HL-60/S4 treated with retinoic acid at 250 ng/mL for 4 days and 3 days (cell line): ENCODE data around the gene PIK3C2B.
"Not testable (repeated sequence)": the region's sequence is repeated elsewhere in the genome, so short reads cannot be mapped to it uniquely, and the experiment has no call there.

Source experiments
- in situ Hi-C: fragments of 300-500 bp; cut with MboI; formaldehyde crosslinking; loops from 2 replicates; pipeline ENCODE4 v1.7.0; 2022; ENCODE audit warnings: low sequenced_read_pairs

PIK3C2B gene

DNA sequence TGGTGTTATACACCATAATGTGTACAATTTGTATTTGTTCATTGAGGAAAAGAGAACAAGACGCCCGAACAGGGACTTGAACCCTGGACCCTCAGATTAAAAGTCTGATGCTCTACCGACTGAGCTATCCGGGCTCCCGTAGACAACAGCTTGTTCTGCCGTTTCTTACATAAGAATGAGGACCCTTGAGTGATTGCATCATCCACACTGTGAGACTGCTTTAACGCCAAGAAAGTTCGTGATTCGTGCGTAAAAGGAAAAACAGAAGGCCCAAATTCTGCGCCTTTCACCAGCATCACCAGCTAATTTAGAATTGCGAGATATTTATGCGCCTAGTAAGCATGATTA, 12.3 kb upstream of the PIK3C2B start:
- in situ Hi-C loops, result no loop called here

- in situ Hi-C loops, result no loop called here
Observed at GRCh38 chr1:204506201-204506968, 11.8 kb upstream of the PIK3C2B start.

- in situ Hi-C loops, result no loop called here
Observed at GRCh38 chr1:204505674-204506200, 11.1 kb upstream of the PIK3C2B start.

GRCh38 chr1:204503913-204504519, 9.4 kb upstream of the PIK3C2B start:
- in situ Hi-C loops, result loop anchor here (5.0 kb wide), 1 partner anchor 72 kb away; no protein-coding TSS in a partner anchor

GRCh38 chr1:204503122-204503912, 8.7 kb upstream of the PIK3C2B start:
- in situ Hi-C loops, result loop anchor here (5.0 kb wide), 1 partner anchor 71 kb away; no protein-coding TSS in a partner anchor

- in situ Hi-C loops, result loop anchor here (5.0 kb wide), 1 partner anchor 70 kb away; no protein-coding TSS in a partner anchor
Observed at GRCh38 chr1:204502241-204502640, 7.6 kb upstream of the PIK3C2B start.

DNA sequence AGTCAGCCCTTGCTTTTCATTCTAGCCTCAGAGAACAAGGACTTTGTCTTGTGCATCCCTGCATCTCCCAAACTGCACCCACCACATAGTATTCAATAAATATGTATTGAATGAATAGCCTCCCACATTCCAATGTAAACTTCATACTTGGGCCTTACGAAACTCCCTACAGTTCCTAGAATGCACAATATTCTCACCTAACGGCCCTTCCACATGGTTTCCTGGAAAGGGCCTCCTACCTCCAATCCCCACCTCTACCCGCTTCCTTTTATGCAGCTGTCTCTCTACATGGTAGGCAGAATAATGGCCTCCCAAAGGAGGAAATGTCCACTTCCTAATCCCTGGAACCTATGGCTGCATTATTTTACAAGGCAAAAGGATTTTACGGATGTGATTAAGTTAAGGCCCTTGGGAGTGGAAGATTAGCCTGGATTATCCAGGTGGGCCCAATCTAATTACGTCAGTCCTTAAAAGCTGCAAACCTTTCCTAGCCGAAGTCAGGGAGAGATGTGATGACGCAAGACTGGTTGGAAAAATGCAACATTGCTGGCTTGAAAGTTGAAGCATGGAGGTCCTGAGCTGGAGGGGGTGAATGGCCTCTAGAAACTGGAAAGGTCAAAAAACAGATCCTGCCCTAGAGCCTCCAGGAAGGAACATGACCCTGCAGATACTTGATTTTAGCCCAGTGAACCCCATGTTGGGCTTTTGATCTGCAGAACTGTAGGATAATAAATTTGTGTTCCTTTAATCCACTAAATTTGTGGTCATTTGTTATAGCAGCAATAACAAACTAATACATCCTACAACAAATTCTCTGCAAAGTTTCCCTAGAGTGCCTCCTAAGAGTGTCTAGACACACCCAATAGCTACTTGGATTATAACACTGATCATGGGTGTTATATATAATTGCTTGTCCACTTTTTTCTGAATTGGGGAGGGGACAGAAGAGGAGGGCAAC, 5.2 kb upstream of the PIK3C2B start:
- in situ Hi-C loops, result loop anchor here (5.0 kb wide), 1 partner anchor 67 kb away; no protein-coding TSS in a partner anchor

GRCh38 chr1:204498981-204499380, 4.4 kb upstream of the PIK3C2B start:
- in situ Hi-C loops, result no loop called here

DNA sequence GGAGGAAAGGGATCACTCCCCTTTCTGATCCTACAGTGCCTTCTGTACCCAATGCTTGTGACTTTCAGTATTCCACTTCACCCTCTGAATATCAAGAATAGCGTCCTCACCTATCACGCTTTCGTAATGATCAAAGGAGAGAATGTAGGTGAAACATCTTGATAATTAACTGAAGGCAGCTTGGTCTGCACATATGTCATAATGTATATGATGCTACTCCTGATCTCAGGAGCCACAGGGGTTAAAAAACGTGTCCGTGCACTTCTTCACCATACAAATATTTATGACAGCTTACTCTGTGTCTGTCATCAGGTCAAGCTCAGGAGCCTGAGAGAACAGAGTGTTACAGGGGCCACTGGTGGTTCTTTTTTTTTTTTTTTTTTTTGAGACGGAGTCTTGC, 1.2 kb upstream of the PIK3C2B start:
- in situ Hi-C loops, result no loop called here

GRCh38 chr1:204495078-204495753, 611 bp upstream of the PIK3C2B start:
- in situ Hi-C loops, result no loop called here

DNA sequence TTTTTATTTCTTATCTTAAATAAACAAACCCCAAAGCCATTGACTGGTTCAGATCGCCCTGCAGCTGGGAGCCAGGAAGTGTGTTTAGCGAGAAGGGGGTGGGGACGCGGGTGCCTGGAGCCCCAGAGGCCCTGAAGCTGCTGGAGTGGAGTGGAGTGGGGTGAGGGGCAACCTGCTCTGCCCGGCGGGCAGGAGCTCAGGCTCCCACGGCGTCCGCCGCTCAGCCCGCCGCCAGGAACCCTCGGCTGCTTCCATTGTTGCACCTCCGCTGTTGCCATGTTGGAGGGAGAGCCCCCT, 673 bp downstream of the PIK3C2B start:
- in situ Hi-C loops, result no loop called here

DNA sequence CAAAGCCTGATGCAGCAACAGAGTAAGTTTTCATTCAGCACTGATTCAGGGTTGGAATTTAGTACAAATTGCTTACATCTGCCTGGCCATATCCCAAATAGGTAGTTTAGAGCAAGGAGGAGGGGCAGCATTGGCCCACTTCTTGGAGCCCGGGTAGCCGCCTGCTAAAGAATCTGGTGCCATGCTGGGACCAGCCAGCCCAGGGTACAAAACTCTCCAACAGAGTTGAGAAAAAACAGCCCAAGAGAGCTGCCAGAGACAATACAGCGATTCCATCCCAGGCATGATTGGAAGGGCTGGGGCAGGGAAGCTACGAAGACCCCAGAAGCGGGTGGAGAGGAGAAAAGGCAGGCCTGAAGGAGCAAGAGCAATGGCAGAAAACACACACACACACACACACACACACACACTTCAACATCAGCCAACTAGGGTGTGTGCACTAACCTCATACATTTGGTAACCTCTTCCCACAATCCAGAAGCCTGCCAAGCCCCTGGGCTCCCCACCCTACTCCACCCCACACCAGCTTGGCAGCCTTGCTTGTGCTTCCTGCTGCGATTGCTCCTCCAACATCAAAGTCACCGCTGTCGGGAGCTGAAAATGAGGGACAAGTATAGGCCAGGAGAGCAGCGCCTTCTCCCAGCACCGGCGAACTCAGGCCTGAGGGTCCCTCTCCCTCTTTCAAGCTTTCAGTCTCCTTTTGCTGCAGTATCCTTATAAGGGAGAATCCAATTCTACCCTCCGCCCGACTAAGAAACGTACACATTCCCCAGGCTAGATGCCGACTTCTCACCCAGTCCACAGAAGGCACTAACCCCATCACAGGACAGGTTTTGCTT, 1.2 kb downstream of the PIK3C2B start:
- in situ Hi-C loops, result no loop called here

DNA sequence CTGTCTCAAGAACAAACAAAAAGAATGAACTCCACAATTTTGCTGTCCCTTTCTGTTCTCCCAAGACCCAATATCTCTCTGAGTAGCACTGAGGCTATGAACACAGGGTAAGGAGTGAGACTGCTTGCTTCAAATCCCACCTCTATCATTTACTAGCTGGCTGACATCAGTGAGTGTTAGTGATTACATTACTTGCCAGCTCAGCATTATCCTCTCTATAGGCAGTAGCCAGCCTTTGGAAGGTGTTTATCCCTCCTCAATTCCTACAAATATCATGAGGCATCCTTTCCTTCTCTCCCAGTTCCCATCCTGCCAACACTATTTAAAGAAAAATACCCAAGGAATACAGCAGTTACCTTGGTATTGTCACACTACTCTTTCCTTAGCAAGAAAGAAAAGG, 3.0 kb downstream of the PIK3C2B start:
- in situ Hi-C loops, result no loop called here

GRCh38 chr1:204487256-204487615, 7.4 kb downstream of the PIK3C2B start:
- in situ Hi-C loops, result no loop called here

DNA sequence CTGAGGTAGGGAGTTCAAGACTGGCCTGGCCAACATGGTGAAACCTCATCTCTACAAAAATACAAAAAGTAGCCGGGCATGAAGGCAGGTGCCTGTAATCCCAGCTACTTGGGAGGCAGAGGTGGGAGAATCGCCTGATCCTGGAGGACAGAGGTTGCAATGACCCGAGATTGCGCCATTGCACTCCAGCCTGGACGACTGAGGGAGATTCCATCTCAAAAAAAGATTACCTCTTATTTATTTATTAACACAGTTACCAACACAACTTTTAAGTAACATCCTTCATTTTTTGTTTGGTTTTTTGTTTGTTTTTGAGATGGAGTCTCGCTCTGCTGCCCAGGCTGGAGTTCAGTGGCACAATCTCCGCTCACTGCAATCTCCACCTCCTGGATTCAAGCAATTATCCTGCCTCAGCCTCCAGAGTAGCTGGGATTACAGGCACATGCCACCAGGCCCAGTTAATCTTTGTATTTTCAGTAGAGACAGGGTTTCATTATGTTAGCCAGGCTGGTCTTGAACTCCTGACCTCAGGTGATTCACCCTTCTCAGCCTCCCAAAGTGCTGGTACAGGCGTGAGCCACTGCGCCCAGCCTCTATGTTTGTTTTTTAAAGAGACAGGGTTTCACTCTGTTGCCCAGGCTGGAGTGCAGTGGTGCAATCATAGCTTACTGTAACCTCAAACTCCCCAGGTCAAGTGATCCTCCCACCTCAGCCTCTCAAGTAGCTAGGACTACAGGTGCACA, 7.9 kb downstream of the PIK3C2B start:
- in situ Hi-C loops, result not testable (repeated sequence)

DNA sequence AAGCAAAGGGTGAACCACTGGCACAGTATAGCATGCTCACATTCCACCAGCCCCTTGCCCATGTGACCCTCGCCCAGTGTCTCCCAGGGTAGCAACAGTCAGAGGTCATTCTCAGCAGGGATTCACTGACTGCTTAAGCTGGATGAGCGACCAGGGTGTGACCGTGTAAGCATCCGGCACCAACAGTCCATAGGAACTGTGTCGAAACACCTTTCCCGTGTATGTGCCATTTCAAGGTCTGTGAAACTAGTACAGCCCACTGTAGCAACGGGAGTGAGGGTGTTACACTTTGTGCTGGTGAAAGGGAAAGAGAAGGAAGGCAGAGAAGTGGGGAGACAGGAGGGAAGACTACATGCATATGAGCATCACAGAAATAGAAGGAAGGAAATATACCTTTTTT, 10.8 kb downstream of the PIK3C2B start:
- in situ Hi-C loops, result no loop called here

- in situ Hi-C loops, result no loop called here
Observed at GRCh38 chr1:204480515-204480914, 14.1 kb downstream of the PIK3C2B start.

GRCh38 chr1:204479387-204480136, 15.0 kb downstream of the PIK3C2B start:
- in situ Hi-C loops, result no loop called here
